Endothelial cell of umbilical vein (primary cell): Measurements from ENCODE around the gene CTNND2. TPM values are rescaled to one million over a fixed set of nuclear protein-coding genes. Genes with fewer than 3 reads are reported as not detected.

ENCODE experiments used
- BruUV-seq: library from RNA; stranded (reverse); fragments of 400-500 nt; replicated peaks from 2 replicates; lab custom pipeline; 2021; lab: Mats Ljungman, UMichigan
- CTCF ChIA-PET: fragments of 300-600, 350-600 bp; sonication (Branson Sonifier 250); formaldehyde crosslinking; loops from one replicate; lab custom pipeline; 2021; ENCODE audit warnings: antibody characterized with exemption, inconsistent platforms; lab: Charles Lee
- POLR2A ChIA-PET: fragments of 300-600, 350-600 bp; sonication (Branson Sonifier 250); formaldehyde crosslinking; loops from one replicate; lab custom pipeline; 2021; ENCODE audit warnings: antibody characterized with exemption, inconsistent platforms; lab: Charles Lee
- DNase-seq: peaks from one replicate; pipeline ENCODE4 v3.0.0-alpha.2; 2011; ENCODE audit warnings: low read depth, low spot score
- FAIRE-seq: peaks from 2 replicates; lab custom pipeline; 2011; peaks lifted over from hg19 to GRCh38; lab: Jason Lieb, UNC
- H2AFZ ChIP-seq: 2 replicates; pipeline ENCODE4 v1.6.0; 2012; ENCODE audit warnings: low read depth, low read length, control low read depth, inconsistent platforms
- H3K27ac ChIP-seq: 2 replicates; pipeline ENCODE4 v1.5.1; 2011; ENCODE audit warnings: low read depth, mild to moderate bottlenecking, control low read depth, low read length, moderate library complexity; ENCODE audit not compliant: insufficient read depth
- H3K27me3 ChIP-seq, 2 experiments: 2 replicates each; pipeline versions ENCODE4 v1.6.0 to v1.6.1; 2011; ENCODE audit warnings: low read length in 2 of 2, mixed read lengths in 1 of 2; ENCODE audit not compliant: control insufficient read depth in 2 of 2, insufficient read depth in 2 of 2
- H3K36me3 ChIP-seq, 2 experiments: 2 replicates in 1 of 2; 3 replicates in 1 of 2; pipeline ENCODE4 v1.5.1; 2011; ENCODE audit warnings: low read length in 2 of 2, mild to moderate bottlenecking in 1 of 2, moderate library complexity in 1 of 2; ENCODE audit not compliant: control insufficient read depth in 2 of 2, insufficient read depth in 2 of 2; ENCODE audit errors: extremely low read depth in 1 of 2
- H3K4me1 ChIP-seq: 3 replicates; pipeline ENCODE4 v1.5.1; 2011; ENCODE audit warnings: mild to moderate bottlenecking, low read length; ENCODE audit not compliant: control insufficient read depth, insufficient read depth; ENCODE audit errors: extremely low read depth
- H3K4me2 ChIP-seq: 2 replicates; pipeline ENCODE4 v1.6.1; 2011; ENCODE audit warnings: low read length, control low read depth, mixed read lengths; ENCODE audit not compliant: insufficient read depth
- H3K4me3 ChIP-seq, 3 experiments: fragments of 200-600 bp in 1 of 3; sonication (generic), shearing (Covaris generic) in 1 of 3; replicated peaks in 1 of 3; 2 replicates each; pipeline ENCODE4 v1.5.1; 2011 to 2016; ENCODE audit warnings: control low read depth in 3 of 3, low read length in 3 of 3, mild to moderate bottlenecking in 2 of 3, inconsistent platforms in 1 of 3, low read depth in 1 of 3, moderate library complexity in 1 of 3; ENCODE audit not compliant: insufficient read depth in 1 of 3
- H3K79me2 ChIP-seq: 2 replicates; pipeline ENCODE4 v1.6.0; 2012; ENCODE audit warnings: low read length, inconsistent platforms; ENCODE audit not compliant: control insufficient read depth, insufficient read depth
- H3K9ac ChIP-seq: replicated peaks from 2 replicates; pipeline ENCODE3; 2011; ENCODE audit warnings: low read length, control low read depth; ENCODE audit not compliant: insufficient read depth; ENCODE audit errors: extremely low read depth
- H3K9me1 ChIP-seq: replicated peaks from 3 replicates; pipeline ENCODE4 v1.6.0; 2011; ENCODE audit warnings: mild to moderate bottlenecking, low read length; ENCODE audit not compliant: control insufficient read depth, insufficient read depth; ENCODE audit errors: extremely low read depth
- H3K9me3 ChIP-seq: replicated peaks from 2 replicates; pipeline ENCODE4 v1.5.1; 2012; ENCODE audit warnings: low read length, inconsistent platforms; ENCODE audit not compliant: control insufficient read depth, insufficient read depth
- H4K20me1 ChIP-seq: replicated peaks from 2 replicates; pipeline ENCODE3; 2011; ENCODE audit warnings: mild to moderate bottlenecking, low read length; ENCODE audit not compliant: control insufficient read depth, insufficient read depth; ENCODE audit errors: extremely low read depth
- EZH2 ChIP-seq: IDR thresholded peaks from 2 replicates; pipeline ENCODE4 v1.6.1; 2012; ENCODE audit warnings: borderline replicate concordance, low read depth, mild to moderate bottlenecking, moderate library complexity, low read length, inconsistent platforms; ENCODE audit not compliant: severe bottlenecking
- FOS ChIP-seq: IDR thresholded peaks from 2 replicates; pipeline ENCODE4 v1.6.1; 2011; ENCODE audit warnings: mild to moderate bottlenecking, low read length, moderate library complexity, borderline replicate concordance; ENCODE audit not compliant: insufficient read depth
- GATA2 ChIP-seq: IDR thresholded peaks from 2 replicates; pipeline ENCODE4 v1.7.0; 2011; ENCODE audit warnings: low read depth, mild to moderate bottlenecking, moderate library complexity, mixed read lengths, low read length; ENCODE audit not compliant: insufficient read length, insufficient read depth
- JUN ChIP-seq: IDR thresholded peaks from 2 replicates; pipeline ENCODE4 v1.6.1; 2011; ENCODE audit warnings: borderline replicate concordance, low read depth; ENCODE audit not compliant: insufficient read length, insufficient read depth
- MYC ChIP-seq: IDR thresholded peaks from one replicate; pipeline ENCODE4 v1.6.1; 2011; ENCODE audit warnings: mild to moderate bottlenecking, low read depth, low read length
- POLR2A ChIP-seq: IDR thresholded peaks from 2 replicates; pipeline ENCODE4 v1.6.1; 2012; ENCODE audit warnings: low read depth, mild to moderate bottlenecking, control low read depth, low read length
- dilution Hi-C: fragments of 300-500 bp; cut with MboI; formaldehyde crosslinking; loops from one replicate; pipeline ENCODE4 v1.15.0; 2019; ENCODE audit warnings: low sequenced_read_pairs; ENCODE audit not compliant: extremely low pct_ligation_motif_present
- intact Hi-C: fragments of 100-400 bp; cut with micrococcal nuclease; formaldehyde crosslinking; loops from one replicate; pipeline ENCODE4 v1.10.0; 2022
- polyA plus RNA-seq, 4 experiments: library from polyadenylated mRNA; depleted of rRNA in 3 of 4; stranded (reverse) in 3 of 4; unstranded in 1 of 4; fragments of >200 nt; gene quantifications; 2 replicates each; pipeline versions ENCODE4 v1.2.1 to v1.2.3, GENCODE V29; 2011 to 2012; ENCODE audit warnings: missing spikeins in 1 of 4
- total RNA-seq: library from RNA; stranded (reverse); gene quantifications from 2 replicates; pipeline ENCODE4 v1.2.3, GENCODE V29; 2021
- TF ChIP-seq, protein P1 (sequence below): IDR thresholded peaks from 2 replicates; pipeline ENCODE4 v1.6.1; 2011; ENCODE audit not compliant: insufficient read depth, insufficient read length
- TF ChIP-seq, protein P2 (sequence below), 2 donors: IDR thresholded peaks; 1 replicate in 1 of 2; 2 replicates in 1 of 2; pipeline ENCODE4 v1.5.1; 2011; ENCODE audit warnings: low read length in 2 of 2, mild to moderate bottlenecking in 2 of 2, moderate library complexity in 2 of 2, control low read depth in 1 of 2, inconsistent platforms in 1 of 2, low read depth in 1 of 2; ENCODE audit not compliant: insufficient read depth in 1 of 2; ENCODE audit errors: extremely low read depth in 1 of 2

CTNND2 gene
- total and polyA plus RNA-seq, 2 donors (not counting 3 experiments of a cell fraction or from before 2014, with no cell fraction given) = not detected

DNA sequence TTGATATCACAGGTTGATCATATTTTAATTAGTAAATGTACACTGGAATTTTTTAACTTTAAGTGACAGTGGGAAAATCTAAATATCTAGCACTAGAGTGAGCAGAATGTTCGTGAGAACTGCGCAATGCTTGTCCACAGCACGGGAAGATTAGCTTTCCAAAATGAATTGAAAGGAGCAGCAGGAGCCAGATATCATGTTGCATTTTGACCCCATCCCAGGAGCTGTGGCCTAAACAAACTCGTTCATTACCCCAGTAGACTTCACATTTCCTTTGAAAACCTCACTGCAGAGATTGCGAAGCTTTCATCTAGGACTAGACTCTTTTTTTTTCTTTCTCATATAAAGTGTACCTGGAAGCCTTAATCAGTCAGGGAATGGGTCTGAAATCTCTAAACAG, 525.8 kb downstream of the CTNND2 start:
- no peaks in the 10 kb centered on the region for H3K27me3 ChIP-seq
- no peak overlapping the region for H3K27ac ChIP-seq
- H3K9ac ChIP-seq = no peak overlapping the region
- H3K79me2 ChIP-seq = no peaks in the 10 kb centered on the region
- H2AFZ ChIP-seq = no peak overlapping the region
- no peaks in the 10 kb centered on the region for H4K20me1 ChIP-seq
- CTCF ChIA-PET = no interaction called here
- H3K9me3 ChIP-seq = peaks cover 4% of the 10 kb centered on the region
- H3K4me1 ChIP-seq = no peaks in the 10 kb centered on the region
- no peak for FAIRE-seq
- H3K4me3 ChIP-seq = no peak overlapping the region
- intact Hi-C loops (no loop called here), dilution Hi-C loops (no loop called here)
- no TSS peak for BruUV-seq
- POLR2A ChIA-PET = no interaction called here
- TF ChIP-seq JUN (no peak), FOS (no peak), MYC (no peak), EZH2 (no peak), POLR2A (no peak), GATA2 (no peak)
- TF ChIP-seq, protein P1, sequence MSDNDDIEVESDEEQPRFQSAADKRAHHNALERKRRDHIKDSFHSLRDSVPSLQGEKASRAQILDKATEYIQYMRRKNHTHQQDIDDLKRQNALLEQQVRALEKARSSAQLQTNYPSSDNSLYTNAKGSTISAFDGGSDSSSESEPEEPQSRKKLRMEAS = no peak
- TF ChIP-seq, protein P2, sequence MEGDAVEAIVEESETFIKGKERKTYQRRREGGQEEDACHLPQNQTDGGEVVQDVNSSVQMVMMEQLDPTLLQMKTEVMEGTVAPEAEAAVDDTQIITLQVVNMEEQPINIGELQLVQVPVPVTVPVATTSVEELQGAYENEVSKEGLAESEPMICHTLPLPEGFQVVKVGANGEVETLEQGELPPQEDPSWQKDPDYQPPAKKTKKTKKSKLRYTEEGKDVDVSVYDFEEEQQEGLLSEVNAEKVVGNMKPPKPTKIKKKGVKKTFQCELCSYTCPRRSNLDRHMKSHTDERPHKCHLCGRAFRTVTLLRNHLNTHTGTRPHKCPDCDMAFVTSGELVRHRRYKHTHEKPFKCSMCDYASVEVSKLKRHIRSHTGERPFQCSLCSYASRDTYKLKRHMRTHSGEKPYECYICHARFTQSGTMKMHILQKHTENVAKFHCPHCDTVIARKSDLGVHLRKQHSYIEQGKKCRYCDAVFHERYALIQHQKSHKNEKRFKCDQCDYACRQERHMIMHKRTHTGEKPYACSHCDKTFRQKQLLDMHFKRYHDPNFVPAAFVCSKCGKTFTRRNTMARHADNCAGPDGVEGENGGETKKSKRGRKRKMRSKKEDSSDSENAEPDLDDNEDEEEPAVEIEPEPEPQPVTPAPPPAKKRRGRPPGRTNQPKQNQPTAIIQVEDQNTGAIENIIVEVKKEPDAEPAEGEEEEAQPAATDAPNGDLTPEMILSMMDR (IDR thresholded peaks at IDR 0.05; ENCODE audit: extremely low read depth in 1 of 2, insufficient read depth in 1 of 2, low read depth in 1 of 2, low read length in 2 of 2) = no peak
- H3K9me1 ChIP-seq = no peaks in the 10 kb centered on the region
- no peak overlapping the region for H3K4me2 ChIP-seq
- no peaks in the 10 kb centered on the region for H3K36me3 ChIP-seq
- no peak for DNase-seq
